Left colon (tissue), 2 donors: Measurements from ENCODE around the gene BANP. TPM values are rescaled to one million over a fixed set of nuclear protein-coding genes. Genes with fewer than 3 reads are reported as not detected.
"Not testable (repeated sequence)": the region's sequence is repeated elsewhere in the genome, so short reads cannot be mapped to it uniquely, and the experiment has no call there.

Experiments used
- ATAC-seq: fragments of 200-7000 bp; cut with Tn5 transposase; one replicate; pipeline ENCODE4 v1.9.1; 2020; ENCODE audit warnings: mild to moderate bottlenecking, moderate library complexity
- DNase-seq, 2 donors: peaks; one replicate each; pipeline ENCODE4 v3.0.0-alpha.2; 2020
- intact Hi-C, 2 donors: fragments of 100-400 bp; cut with DNase I in 1 of 2; cut with micrococcal nuclease in 1 of 2; formaldehyde crosslinking; loops; one replicate each; pipeline versions ENCODE4 v1.11.2 to v1.14.0; 2022; cut with DNase I, micrococcal nuclease
- total RNA-seq, 2 donors: library from RNA; stranded (reverse); fragmentation: NEBNext Ultra II Directional; extraction: Animal tissue kit (Norgen Biotek cat#: 25700); gene quantifications; one replicate each; pipeline ENCODE4 v1.2.1, GENCODE V29; 2021
- donor health status: DM: no; HTN: no; CAD: no.
- donor health status: DM: yes; HTN: yes; CAD: no.

The BANP gene
- total RNA-seq, 2 donors from 2014 or later: 19.5 to 20.2 TPM

GRCh38 chr16:88019821-88020515, 68.7 kb downstream of the BANP start:
- ATAC-seq (no peak), DNase-seq (no peak)
- intact Hi-C loops: no loop called here

GRCh38 chr16:88020516-88020885, 69.3 kb downstream of the BANP start:
- DNase-seq (no peak), ATAC-seq (no peak)
- intact Hi-C loops: no loop called here

DNA sequence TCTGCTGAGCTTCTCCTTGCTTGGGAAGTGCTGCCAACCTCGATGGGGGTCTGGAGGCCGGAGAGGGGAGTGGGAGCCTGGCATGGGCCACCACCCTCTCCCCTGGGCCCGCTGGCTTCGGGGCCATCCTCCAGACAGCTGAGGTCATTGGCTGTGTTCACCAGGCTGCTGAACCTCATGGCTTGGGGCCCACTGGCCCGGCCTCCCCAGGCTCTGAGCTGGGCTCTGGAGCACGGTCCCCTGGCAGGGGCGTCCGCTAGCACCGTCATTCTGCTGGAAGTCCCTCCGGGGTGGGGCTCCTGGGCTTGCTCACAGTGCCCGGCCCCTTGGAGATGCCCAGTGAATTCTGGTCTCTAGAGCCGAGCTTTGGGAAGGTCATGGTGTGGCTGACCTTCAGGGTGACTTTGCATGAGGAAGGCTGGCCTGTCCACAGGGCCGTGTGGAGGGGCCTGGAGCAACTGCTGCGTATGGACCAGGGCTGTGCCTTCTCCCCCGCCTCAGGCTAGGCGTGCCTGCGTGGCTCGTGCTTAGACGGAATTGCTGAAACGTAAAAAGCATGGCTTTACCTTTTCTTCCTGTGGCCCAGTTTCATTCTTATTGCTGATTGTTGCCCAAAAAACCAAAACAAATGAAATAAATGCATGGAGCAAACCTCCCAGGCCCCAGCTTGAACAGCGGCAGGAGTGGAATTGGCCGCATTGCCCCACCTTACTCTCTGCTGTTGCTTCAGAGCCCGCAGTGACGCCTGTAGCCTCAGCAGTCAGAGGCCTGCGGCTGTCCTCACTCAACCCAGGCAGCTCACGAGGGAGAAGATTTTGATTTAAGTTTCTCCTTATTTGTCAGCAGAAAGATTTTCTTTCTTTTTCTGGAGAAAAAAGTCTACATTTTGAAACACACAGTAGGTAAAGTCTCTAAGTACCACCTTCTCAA, 70.1 kb downstream of the BANP start:
- ATAC-seq, intact Hi-C loops, DNase-seq: not testable (repeated sequence)

GRCh38 chr16:88022076-88023042, 71.1 kb downstream of the BANP start:
- no peak for DNase-seq
- ATAC-seq: no peak
- intact Hi-C loops: no loop called here

DNA sequence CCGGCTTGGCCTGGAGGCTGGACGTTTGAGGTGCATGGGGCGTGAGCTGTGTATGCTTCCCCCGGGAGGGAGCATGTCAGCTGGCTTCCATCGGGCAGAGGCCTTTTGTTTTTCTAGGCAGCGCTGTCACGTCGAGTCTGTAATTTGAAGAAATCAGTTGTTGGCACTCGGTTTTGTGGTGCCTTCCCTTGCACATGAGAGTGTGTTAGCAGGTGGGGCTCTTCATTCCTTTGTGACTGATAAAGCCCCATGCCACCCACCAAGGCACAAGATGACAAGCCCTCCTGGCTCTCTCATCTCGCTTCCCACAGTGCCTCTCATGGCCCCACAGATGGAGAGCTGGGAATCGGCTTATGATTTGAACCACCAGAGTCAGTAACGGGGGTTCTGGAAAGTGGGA, 72.1 kb downstream of the BANP start:
- intact Hi-C loops: no loop called here
- ATAC-seq (no peak), DNase-seq (no peak)

- DNase-seq (no peak), ATAC-seq (no peak)
- intact Hi-C loops: no loop called here
These were observed 72.6 kb downstream of the BANP start for GRCh38 chr16:88023786-88024185.

- intact Hi-C loops, ATAC-seq, DNase-seq: not testable (repeated sequence)
These were observed 73.4 kb downstream of the BANP start for GRCh38 chr16:88024491-88025085.

DNA sequence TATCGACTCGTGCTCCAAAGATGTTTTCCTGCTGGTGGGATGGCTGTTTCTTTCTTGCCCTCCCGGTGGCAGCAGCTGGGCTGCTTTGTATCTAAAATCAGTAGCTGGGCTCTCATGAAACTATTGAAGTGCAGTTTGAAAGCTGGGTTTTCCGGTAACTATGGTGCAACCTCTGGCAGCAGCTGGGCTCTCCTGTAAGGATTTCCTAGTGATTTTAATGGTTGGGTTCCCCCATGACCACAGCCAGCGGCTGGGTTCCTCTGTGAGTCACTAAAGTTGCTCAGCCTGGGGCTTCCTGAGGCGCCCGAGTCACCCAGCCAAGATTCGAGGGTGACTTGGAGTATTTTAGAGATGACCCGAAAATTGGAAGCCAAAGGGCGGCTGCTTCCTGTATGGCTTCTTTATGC, 73.9 kb downstream of the BANP start:
- DNase-seq, ATAC-seq, intact Hi-C loops: not testable (repeated sequence)

DNA sequence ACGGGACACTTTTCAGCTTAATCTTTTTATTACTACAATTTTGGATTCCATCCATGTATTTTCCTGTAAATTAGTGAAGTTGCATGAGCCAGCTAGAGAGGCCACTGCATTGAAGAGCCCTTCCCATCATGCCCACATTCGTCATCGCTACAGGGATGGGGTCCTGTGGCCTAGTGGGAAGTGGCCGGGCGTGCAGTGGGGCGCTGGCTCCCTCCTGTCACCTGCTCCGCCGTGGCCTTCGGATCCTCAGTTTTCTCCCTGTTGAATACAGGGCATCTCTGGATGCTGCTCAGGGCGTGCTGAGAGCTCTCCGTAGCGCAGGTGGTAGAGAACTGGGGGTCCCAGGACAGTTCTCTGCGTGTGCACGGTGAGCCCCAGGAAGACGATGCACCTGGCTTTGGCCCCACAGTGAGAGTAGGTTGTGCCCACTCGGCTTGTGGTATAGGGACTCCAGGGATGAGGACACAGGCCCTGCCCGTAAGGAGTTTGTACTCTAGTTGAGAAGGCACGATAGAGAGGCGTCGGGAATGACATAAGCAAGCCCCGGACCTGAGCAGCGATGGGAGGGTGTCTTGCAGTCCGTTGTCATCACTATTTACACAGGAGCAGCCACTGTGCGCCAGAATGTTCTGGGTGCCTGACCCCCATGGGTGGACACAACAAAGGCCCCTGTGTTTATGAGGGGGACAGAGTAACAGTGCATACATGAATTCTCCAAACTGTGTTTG, 74.8 kb downstream of the BANP start:
- ATAC-seq, intact Hi-C loops, DNase-seq: not testable (repeated sequence)

- no peak for ATAC-seq
- intact Hi-C loops: no loop called here
- DNase-seq: no peak
These were observed 76.0 kb downstream of the BANP start for GRCh38 chr16:88026964-88027938.

DNA sequence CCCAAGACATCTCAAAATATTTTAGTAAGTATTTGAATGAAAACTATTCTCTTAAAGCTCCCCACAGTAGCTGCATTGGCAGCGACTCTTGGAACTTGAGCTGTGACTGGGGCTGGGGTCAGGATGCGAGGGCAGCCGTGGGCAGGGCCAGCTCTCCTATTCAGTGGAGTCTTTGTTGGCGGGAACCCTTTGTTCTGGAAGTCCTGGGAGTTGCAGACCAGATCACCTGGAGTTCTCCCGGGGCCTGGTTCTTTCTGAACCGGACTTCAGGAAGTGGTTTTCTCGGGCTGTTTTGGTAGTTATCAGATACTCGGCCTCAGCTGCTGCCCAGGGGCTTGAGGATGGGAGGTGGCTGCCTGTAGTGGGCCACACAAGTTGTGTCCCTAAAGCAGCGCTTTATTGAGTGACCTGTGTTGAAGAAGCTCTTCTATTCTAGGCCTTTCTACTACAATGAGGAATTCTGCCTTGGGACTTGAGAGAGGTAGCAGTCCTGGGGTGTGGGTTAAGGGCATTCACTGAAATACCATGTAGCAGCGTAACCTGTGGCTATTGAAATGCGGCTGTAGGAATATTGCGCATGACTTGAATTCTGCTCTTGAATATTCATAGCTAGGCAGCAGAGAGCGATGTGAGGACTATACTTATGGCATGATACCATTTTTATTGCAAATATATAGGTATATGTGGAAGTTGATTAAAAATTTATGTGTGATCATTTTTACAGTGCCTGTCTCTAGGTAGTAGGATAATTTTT, 77.1 kb downstream of the BANP start:
- intact Hi-C loops, ATAC-seq: not testable (repeated sequence)

DNA sequence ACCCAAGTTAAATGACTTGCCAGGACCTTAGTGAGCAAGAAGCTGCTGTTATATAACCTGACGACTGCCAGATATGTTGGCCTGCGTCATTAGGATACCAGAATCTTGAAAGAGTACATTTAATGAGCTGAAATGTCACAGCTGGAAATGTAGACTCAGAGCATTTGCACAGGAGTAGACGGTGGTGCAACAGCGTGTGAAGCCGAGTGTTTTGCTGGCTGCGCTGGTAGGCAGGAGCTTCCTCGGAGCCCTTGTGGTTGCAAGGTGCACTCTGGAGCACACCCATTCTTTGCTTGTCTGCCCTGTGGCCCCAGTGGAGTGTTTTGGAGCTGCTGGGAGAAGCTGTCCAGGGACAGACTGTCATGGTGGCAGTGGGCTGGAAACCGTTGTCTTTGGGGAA, 79.3 kb downstream of the BANP start:
- DNase-seq: no peak
- no peak for ATAC-seq
- intact Hi-C loops: no loop called here

More for the DNA sequence above, 77.1 kb downstream of the BANP start:
- not testable (repeated sequence) for DNase-seq

GRCh38 chr16:88030961-88031360, 79.7 kb downstream of the BANP start:
- ATAC-seq, DNase-seq, intact Hi-C loops: not testable (repeated sequence)

DNA sequence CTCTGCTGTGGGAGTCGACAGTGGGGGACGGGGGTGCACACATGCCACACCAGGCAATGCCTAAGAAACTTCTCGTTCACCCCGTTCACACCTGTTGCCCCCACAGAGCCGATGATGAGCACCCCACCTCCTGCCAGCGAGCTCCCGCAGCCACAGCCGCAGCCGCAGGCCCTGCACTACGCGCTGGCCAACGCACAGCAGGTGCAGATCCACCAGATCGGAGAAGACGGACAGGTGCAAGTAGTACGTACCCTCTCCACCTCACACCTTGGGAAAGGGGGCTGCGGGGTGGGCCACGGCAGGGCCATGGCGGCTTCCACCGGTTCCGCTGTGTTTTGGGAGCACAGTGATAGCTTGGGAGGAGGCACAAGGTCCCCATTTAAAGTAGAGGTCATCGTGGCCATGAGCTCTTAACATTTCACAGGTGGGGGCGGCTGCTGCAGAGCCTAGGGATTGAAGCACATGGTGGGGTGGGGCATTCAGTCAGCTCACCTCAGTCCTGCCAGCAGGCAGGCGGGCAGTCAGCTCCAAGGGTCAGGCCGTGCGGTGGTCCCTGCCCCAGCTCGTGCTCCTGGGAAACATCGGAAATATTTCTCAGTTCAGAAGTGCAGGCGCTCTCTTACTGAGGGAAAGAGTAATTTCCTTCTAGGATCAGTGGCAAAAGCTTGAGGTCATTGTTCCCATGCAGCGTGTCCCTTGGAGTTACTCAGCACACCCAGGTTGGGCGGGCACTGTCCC, 81.9 kb downstream of the BANP start:
- DNase-seq, ATAC-seq: not testable (repeated sequence)

GRCh38 chr16:88034770-88035169, 83.5 kb downstream of the BANP start:
- intact Hi-C loops: no loop called here
- no peak for ATAC-seq
- no peak for DNase-seq

More for the DNA sequence above, 81.9 kb downstream of the BANP start:
- intact Hi-C loops: not testable (repeated sequence)
